IMR-90 (cell line): ENCODE results near the gene GJA10. TPM values are rescaled to one million over a fixed set of nuclear protein-coding genes. Genes with fewer than 3 reads are reported as not detected.

ENCODE experiments used
- ATAC-seq: fragments of 200-7000 bp; cut with Tn5 transposase; 2 replicates; pipeline ENCODE4 v1.9.1; 2020; ENCODE audit warnings: low read depth, mild to moderate bottlenecking, moderate library complexity
- BruUV-seq: library from RNA; stranded (reverse); fragments of 400-500 nt; replicated peaks from 2 replicates; lab custom pipeline; 2021; lab: Mats Ljungman, UMichigan
- CTCF ChIA-PET: fragments of 300-600 bp; formaldehyde crosslinking; extraction: SDS; loops from one replicate; lab custom pipeline; 2021; ENCODE audit warnings: antibody characterized with exemption; lab: Yijun Ruan, JAX
- POLR2A ChIA-PET: fragments of 300-600 bp; sonication (Branson Sonifier 250); formaldehyde crosslinking; loops from one replicate; lab custom pipeline; 2022; ENCODE audit warnings: antibody characterized with exemption; ENCODE audit not compliant: unreplicated experiment; lab: Charles Lee
- DNase-seq: peaks from one replicate; pipeline ENCODE4 v3.0.0; 2013
- H2AFZ ChIP-seq: replicated peaks from 2 replicates; pipeline ENCODE3; 2013; ENCODE audit warnings: low read length, mild to moderate bottlenecking; ENCODE audit not compliant: poor library complexity
- H2AK5ac ChIP-seq: 2 replicates; pipeline ENCODE4 v1.6.1; 2013; ENCODE audit warnings: low read depth, low read length, inconsistent platforms
- H2AK9ac ChIP-seq: replicated peaks from 2 replicates; pipeline ENCODE3; 2013; ENCODE audit warnings: mild to moderate bottlenecking, low read depth, low read length, moderate library complexity; ENCODE audit not compliant: poor library complexity
- H2BK120ac ChIP-seq: 2 replicates; pipeline ENCODE4 v1.6.1; 2013; ENCODE audit warnings: low read depth, low read length, inconsistent platforms
- H2BK15ac ChIP-seq: 3 replicates; pipeline ENCODE4 v1.6.1; 2013; ENCODE audit warnings: low read depth, low read length, inconsistent platforms
- H2BK20ac ChIP-seq: 2 replicates; pipeline ENCODE4 v1.6.1; 2013; ENCODE audit warnings: low read depth, mild to moderate bottlenecking, inconsistent platforms, low read length, moderate library complexity
- H2BK5ac ChIP-seq: 2 replicates; pipeline ENCODE4 v1.6.1; 2013; ENCODE audit warnings: mild to moderate bottlenecking, low read depth, low read length, inconsistent platforms; ENCODE audit not compliant: poor library complexity, severe bottlenecking
- H3K14ac ChIP-seq: replicated peaks from 2 replicates; pipeline ENCODE4 v1.6.1; 2013; ENCODE audit warnings: low read depth, low read length, inconsistent platforms
- H3K18ac ChIP-seq: 2 replicates; pipeline ENCODE4 v1.6.1; 2013; ENCODE audit warnings: low read depth, low read length, control low read depth
- H3K23ac ChIP-seq: 2 replicates; pipeline ENCODE4 v1.6.1; 2013; ENCODE audit warnings: low read depth, low read length, inconsistent platforms
- H3K27ac ChIP-seq: 2 replicates; pipeline ENCODE4 v1.5.1; 2013; ENCODE audit warnings: mild to moderate bottlenecking, control low read depth, low read length; ENCODE audit not compliant: insufficient read depth
- H3K27me3 ChIP-seq: 2 replicates; pipeline ENCODE4 v1.6.1; 2013; ENCODE audit warnings: low read length; ENCODE audit not compliant: control insufficient read depth, insufficient read depth
- H3K36me3 ChIP-seq: 2 replicates; pipeline ENCODE4 v1.6.1; 2013; ENCODE audit warnings: low read length, mixed read lengths; ENCODE audit not compliant: control insufficient read depth, insufficient read depth
- H3K4ac ChIP-seq: 2 replicates; pipeline ENCODE4 v1.6.1; 2013; ENCODE audit warnings: low read depth, low read length, inconsistent platforms
- H3K4me1 ChIP-seq: 2 replicates; pipeline ENCODE4 v1.6.1; 2013; ENCODE audit warnings: low read length, mixed read lengths; ENCODE audit not compliant: control insufficient read depth, insufficient read depth
- H3K4me2 ChIP-seq: 2 replicates; pipeline ENCODE4 v1.6.1; 2013; ENCODE audit warnings: low read depth, mild to moderate bottlenecking, control low read depth, low read length, moderate library complexity
- H3K4me3 ChIP-seq: 2 replicates; pipeline ENCODE4 v1.5.1; 2013; ENCODE audit warnings: low read depth, mild to moderate bottlenecking, control low read depth, low read length, moderate library complexity; ENCODE audit not compliant: insufficient read depth
- H3K56ac ChIP-seq: 2 replicates; pipeline ENCODE4 v1.6.1; 2013; ENCODE audit warnings: low read length, inconsistent platforms; ENCODE audit not compliant: insufficient read depth; ENCODE audit errors: extremely low read depth
- H3K79me1 ChIP-seq, 2 experiments: 2 replicates each; pipeline ENCODE4 v1.6.1; 2013; ENCODE audit warnings: low read length in 2 of 2, inconsistent platforms in 1 of 2, low read depth in 1 of 2
- H3K9ac ChIP-seq: 2 replicates; pipeline ENCODE4 v1.6.1; 2013; ENCODE audit warnings: low read depth, low read length, control low read depth
- H3K9me1 ChIP-seq: 2 replicates; pipeline ENCODE4 v1.6.1; 2013; ENCODE audit warnings: low read length, inconsistent platforms; ENCODE audit not compliant: insufficient read depth
- H3K9me3 ChIP-seq: 2 replicates; pipeline ENCODE4 v1.6.1; 2013; ENCODE audit warnings: low read length; ENCODE audit not compliant: control insufficient read depth, insufficient read depth
- H4K20me1 ChIP-seq: 2 replicates; pipeline ENCODE4 v1.6.1; 2013; ENCODE audit warnings: low read length, inconsistent platforms; ENCODE audit not compliant: insufficient read depth
- H4K5ac ChIP-seq: 2 replicates; pipeline ENCODE4 v1.6.1; 2013; ENCODE audit warnings: mild to moderate bottlenecking, low read depth, low read length, control low read depth
- H4K8ac ChIP-seq, 2 experiments: 2 replicates each; pipeline ENCODE4 v1.6.1; 2013; ENCODE audit warnings: low read depth in 2 of 2, low read length in 2 of 2, control low read depth in 1 of 2, inconsistent platforms in 1 of 2
- H4K91ac ChIP-seq: 2 replicates; pipeline ENCODE4 v1.6.1; 2013; ENCODE audit warnings: low read depth, low read length, inconsistent platforms; ENCODE audit not compliant: insufficient read depth
- BHLHE40 ChIP-seq: fragments of 150-350 bp; IDR thresholded peaks from 2 replicates; pipeline ENCODE4 v1.6.1; 2016; ENCODE audit warnings: mild to moderate bottlenecking, low read depth, low read length
- ELK1 ChIP-seq: fragments of 150-350 bp; IDR thresholded peaks from 2 replicates; pipeline ENCODE4 v1.6.1; 2016; ENCODE audit warnings: low read depth, mild to moderate bottlenecking, low read length, moderate library complexity, borderline replicate concordance
- FOS ChIP-seq: fragments of 150-350 bp; IDR thresholded peaks from 2 replicates; pipeline ENCODE4 v1.6.1; 2016; ENCODE audit warnings: low read depth, low read length
- MAFK ChIP-seq: IDR thresholded peaks from 2 replicates; pipeline ENCODE4 v1.6.1; 2012; ENCODE audit warnings: low read depth, low read length, improper control_type of control experiment
- NFE2L2 ChIP-seq: fragments of 150-350 bp; IDR thresholded peaks from 2 replicates; pipeline ENCODE4 v1.6.1; 2016; ENCODE audit warnings: low read depth, mild to moderate bottlenecking, low read length
- RAD21 ChIP-seq: IDR thresholded peaks from 2 replicates; pipeline ENCODE4 v1.6.1; 2012; ENCODE audit warnings: low read length, improper control_type of control experiment
- RCOR1 ChIP-seq: IDR thresholded peaks from 2 replicates; pipeline ENCODE4 v1.6.1; 2012; ENCODE audit warnings: mild to moderate bottlenecking, low read length, improper control_type of control experiment; ENCODE audit not compliant: insufficient replicate concordance
- SMC3 ChIP-seq: fragments of 150-350 bp; IDR thresholded peaks from 2 replicates; pipeline ENCODE4 v1.6.1; 2016; ENCODE audit warnings: low read depth, mild to moderate bottlenecking, antibody characterized with exemption, low read length, moderate library complexity
- USF2 ChIP-seq: fragments of 150-350 bp; IDR thresholded peaks from 2 replicates; pipeline ENCODE4 v1.6.1; 2017; ENCODE audit warnings: mild to moderate bottlenecking, antibody characterized with exemption, low read length, low read depth
- WGBS, 2 experiments: methylation state at CpG; one replicate each; pipeline versions ENCODE4 v1.1.5 to v1.1.7; 2013; ENCODE audit warnings: missing lambda C conversion rate in 2 of 2; ENCODE audit not compliant: insufficient read length in 1 of 2; ENCODE audit errors: extremely low coverage in 2 of 2; 5-methylcytosine and 5-hydroxymethylcytosine counted together
- dilution Hi-C: fragments of 300-500 bp; cut with HindIII; formaldehyde crosslinking; loops from one replicate; pipeline ENCODE4 v1.14.3; 2018; ENCODE audit warnings: low sequenced_read_pairs; ENCODE audit not compliant: unreplicated experiment
- in situ Hi-C: fragments of 300-500 bp; cut with MboI; formaldehyde crosslinking; loops from 3 replicates; pipeline ENCODE4 v1.14.3; 2019; ENCODE audit warnings: low sequenced_read_pairs, inconsistent platforms, mixed read lengths
- intact Hi-C: fragments of 100-400 bp; cut with micrococcal nuclease; formaldehyde crosslinking; loops from 2 replicates; pipeline ENCODE4 v1.10.0; 2022
- polyA plus RNA-seq, 3 experiments: library from polyadenylated mRNA; depleted of rRNA; stranded (reverse); fragments of >200 nt; gene quantifications; 2 replicates each; pipeline ENCODE4 v1.2.3, GENCODE V29; 2012; ENCODE audit warnings: low replicate concordance in 1 of 3
- total RNA-seq: library from RNA; depleted of rRNA; stranded (reverse); fragments of >200 nt; gene quantifications from 2 replicates; pipeline ENCODE4 v1.2.3, GENCODE V29; 2012
- TF ChIP-seq, protein P1 (sequence below): conservative IDR thresholded peaks from 2 replicates; pipeline ENCODE4 v1.5.1; 2012; ENCODE audit warnings: mild to moderate bottlenecking, low read depth, low read length, improper control_type of control experiment

The GJA10 gene
- total and polyA plus RNA-seq, 2 of the 4 experiments (the other 2 are of a cell fraction), result not detected

DNA sequence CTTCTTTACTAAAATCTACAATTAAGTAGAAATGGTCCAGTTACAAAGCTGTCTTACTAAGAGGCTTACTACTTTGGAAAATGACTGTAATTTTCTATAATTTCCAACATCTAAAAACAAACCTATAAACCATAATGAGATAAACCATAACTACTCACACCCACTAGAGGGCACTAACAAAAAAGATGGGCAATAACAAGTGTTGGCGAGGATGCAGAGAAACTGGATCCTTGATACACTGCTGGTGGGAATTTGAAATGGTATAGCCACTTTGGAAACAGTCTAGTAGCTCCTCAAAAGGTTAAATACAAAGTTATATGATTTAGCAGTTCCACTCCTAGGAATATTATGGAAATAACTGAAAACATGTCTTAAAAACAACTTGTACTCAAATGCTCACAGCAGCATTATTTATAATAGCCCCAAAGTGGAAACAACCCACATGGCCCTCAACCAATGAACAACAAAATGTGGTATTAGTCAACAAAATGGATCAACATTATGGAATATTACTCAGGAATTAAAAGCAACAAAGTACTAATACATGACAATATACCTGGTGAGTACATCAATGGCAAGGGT is 50.6 kb downstream of the GJA10 start:
- Histone ChIP-seq H2BK15ac (no peak overlapping the region), H4K5ac (no peak overlapping the region), H4K20me1 (no peaks in the 10 kb centered on the region), H2AK9ac (no peak overlapping the region), H2AFZ (no peak overlapping the region), H3K9me3 (no peaks in the 10 kb centered on the region), H3K18ac (no peak overlapping the region), H2BK20ac (no peak overlapping the region), H3K9ac (no peak overlapping the region), H2AK5ac (no peak overlapping the region), H4K91ac (no peak overlapping the region), H3K27ac (no peak overlapping the region), H3K4me2 (no peak overlapping the region), H3K79me1 (no peaks in the 10 kb centered on the region), H3K14ac (no peak overlapping the region), H3K56ac (no peak overlapping the region), H3K9me1 (no peaks in the 10 kb centered on the region), H3K4me3 (no peak overlapping the region), H3K4me1 (no peaks in the 10 kb centered on the region; the same call in 1 of the 2 replicates), H2BK120ac (no peak overlapping the region), H3K4ac (no peak overlapping the region), H2BK5ac (no peak overlapping the region), H3K23ac (no peak overlapping the region), H3K36me3 (no peaks in the 10 kb centered on the region), H4K8ac (no peak overlapping the region), H3K27me3 (no peaks in the 10 kb centered on the region)
- in situ Hi-C loops, result loop anchor here (5.0 kb wide), 1 partner anchor 532 kb away; no protein-coding TSS in a partner anchor
- ChIA-PET CTCF (interaction anchor here (0.5 to 1.0 kb wide), 3 partner anchors 19 to 534 kb away, joined by 3 read pairs; no protein-coding TSS in a partner anchor), POLR2A (no interaction called here)
- DNase-seq (peak; percentile 33), ATAC-seq (no peak)
- WGBS, 2 experiments, result no CpG with 5 or more reads among the region's 1 CpG
- dilution Hi-C loops, result no loop called here
- intact Hi-C loops, result no loop called here
- TF ChIP-seq NFE2L2, result no peak
- peak; percentile 47 for TF ChIP-seq SMC3
- no peak for TF ChIP-seq ELK1
- TF ChIP-seq MAFK, result no peak
- no peak for TF ChIP-seq RCOR1
- TF ChIP-seq USF2, result no peak
- TF ChIP-seq FOS, result no peak
- peak; percentile 47; the same call in 1 of the 2 replicates for TF ChIP-seq RAD21
- no peak for TF ChIP-seq BHLHE40
- TF ChIP-seq, protein P1, sequence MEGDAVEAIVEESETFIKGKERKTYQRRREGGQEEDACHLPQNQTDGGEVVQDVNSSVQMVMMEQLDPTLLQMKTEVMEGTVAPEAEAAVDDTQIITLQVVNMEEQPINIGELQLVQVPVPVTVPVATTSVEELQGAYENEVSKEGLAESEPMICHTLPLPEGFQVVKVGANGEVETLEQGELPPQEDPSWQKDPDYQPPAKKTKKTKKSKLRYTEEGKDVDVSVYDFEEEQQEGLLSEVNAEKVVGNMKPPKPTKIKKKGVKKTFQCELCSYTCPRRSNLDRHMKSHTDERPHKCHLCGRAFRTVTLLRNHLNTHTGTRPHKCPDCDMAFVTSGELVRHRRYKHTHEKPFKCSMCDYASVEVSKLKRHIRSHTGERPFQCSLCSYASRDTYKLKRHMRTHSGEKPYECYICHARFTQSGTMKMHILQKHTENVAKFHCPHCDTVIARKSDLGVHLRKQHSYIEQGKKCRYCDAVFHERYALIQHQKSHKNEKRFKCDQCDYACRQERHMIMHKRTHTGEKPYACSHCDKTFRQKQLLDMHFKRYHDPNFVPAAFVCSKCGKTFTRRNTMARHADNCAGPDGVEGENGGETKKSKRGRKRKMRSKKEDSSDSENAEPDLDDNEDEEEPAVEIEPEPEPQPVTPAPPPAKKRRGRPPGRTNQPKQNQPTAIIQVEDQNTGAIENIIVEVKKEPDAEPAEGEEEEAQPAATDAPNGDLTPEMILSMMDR, result peak; percentile 46
- BruUV-seq, result no TSS peak
